Subcutaneous adipose tissue (tissue), 4 donors: ENCODE data around the gene PIH1D1. TPM values are rescaled to one million over a fixed set of nuclear protein-coding genes. Genes with fewer than 3 reads are reported as not detected.

Experiments used
- total RNA-seq, 4 donors: library from RNA; depleted of rRNA; stranded (reverse); fragments of >200 nt; gene quantifications; one replicate each; pipeline ENCODE4 v1.1.0, GENCODE V29; 2016
- TF ChIP-seq, protein P1 (sequence below): fragments of 450-650 bp; IDR thresholded peaks from one replicate; pipeline ENCODE4 v1.5.1; 2016; ENCODE audit warnings: low read depth, mild to moderate bottlenecking, control low read depth, antibody characterized with exemption, moderate library complexity

PIH1D1 gene
- total RNA-seq, 4 donors from 2014 or later, result 53.3 to 99.7 (median 83.2) TPM

DNA sequence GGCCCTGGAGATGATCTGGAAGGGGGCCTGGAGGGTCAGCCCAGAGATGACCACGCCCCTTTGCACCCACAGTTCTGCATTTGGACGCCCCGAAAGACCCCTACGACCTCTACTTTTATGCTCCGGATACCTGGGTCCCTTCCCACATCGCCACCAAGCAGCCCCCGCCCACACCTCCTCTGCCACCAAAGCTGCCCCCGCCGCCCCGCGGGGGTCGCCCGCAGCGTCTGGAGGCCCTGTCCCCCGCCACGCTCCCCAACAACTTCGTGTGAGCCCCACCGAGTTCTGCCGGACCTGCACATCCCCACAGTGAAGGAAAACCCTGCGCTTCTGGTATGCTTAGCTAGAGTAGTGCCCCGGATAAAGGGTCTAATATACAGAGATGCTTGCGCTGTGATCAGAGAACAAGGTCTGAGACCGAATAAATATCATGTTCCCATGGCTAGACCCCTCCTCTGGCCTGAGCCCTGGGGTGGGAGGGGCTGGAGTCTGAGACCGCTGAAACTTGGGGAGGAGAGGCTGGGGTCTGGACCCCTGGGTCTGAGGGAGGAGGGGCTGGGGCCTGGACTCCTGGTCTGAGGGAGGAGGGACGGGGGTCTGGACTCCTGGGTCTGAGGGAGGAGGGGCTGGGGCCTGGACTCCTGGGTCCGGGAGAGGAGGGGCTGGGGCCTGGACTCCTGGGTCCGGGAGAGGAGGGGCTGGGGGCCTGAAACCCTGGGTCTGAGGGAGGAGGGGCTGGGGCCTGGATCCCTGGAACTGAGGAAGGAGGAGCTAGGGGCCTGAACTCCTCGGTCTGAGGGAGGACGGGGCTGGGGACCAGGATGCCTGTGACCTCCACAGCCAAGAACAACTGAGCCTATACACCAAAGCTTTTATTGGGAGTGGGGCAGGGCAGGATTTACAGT, 22.8 kb downstream of the PIH1D1 start:
- TF ChIP-seq, protein P1, sequence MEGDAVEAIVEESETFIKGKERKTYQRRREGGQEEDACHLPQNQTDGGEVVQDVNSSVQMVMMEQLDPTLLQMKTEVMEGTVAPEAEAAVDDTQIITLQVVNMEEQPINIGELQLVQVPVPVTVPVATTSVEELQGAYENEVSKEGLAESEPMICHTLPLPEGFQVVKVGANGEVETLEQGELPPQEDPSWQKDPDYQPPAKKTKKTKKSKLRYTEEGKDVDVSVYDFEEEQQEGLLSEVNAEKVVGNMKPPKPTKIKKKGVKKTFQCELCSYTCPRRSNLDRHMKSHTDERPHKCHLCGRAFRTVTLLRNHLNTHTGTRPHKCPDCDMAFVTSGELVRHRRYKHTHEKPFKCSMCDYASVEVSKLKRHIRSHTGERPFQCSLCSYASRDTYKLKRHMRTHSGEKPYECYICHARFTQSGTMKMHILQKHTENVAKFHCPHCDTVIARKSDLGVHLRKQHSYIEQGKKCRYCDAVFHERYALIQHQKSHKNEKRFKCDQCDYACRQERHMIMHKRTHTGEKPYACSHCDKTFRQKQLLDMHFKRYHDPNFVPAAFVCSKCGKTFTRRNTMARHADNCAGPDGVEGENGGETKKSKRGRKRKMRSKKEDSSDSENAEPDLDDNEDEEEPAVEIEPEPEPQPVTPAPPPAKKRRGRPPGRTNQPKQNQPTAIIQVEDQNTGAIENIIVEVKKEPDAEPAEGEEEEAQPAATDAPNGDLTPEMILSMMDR, result no peak

DNA sequence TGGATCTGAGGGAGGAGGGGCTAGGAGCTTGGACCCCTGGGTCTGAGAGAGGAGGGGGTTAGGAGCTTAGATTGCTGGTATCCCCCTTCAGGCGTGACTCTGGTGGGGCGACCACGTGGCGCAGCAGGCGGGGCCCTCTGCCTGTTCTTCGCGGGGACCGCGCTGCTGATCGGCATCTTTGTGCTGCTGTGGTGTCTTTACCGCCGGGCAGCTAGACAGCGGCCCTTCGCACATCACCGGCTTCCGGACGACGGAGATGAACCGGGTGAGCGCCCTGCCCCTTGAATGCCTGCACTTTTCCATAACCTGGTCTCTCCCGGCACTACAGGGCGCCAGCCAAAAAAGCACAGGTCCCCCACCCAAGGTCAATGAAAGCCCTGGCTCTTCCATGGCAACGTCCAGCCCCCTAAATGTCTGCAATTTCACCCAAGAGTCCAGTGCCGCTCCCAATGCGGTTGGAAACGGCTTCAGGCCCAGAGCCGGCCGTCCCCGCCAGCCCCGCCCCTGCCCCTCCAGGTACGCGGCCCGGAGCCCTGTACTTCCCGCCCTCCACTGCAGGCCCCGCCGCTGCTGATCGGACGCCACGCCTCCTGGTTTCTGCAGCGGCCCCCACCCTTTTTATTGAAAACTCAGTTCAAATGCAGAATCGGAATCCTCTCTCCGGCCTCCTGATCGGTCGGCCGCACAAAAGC, 23.6 kb downstream of the PIH1D1 start:
- TF ChIP-seq, protein P1, result no peak

DNA sequence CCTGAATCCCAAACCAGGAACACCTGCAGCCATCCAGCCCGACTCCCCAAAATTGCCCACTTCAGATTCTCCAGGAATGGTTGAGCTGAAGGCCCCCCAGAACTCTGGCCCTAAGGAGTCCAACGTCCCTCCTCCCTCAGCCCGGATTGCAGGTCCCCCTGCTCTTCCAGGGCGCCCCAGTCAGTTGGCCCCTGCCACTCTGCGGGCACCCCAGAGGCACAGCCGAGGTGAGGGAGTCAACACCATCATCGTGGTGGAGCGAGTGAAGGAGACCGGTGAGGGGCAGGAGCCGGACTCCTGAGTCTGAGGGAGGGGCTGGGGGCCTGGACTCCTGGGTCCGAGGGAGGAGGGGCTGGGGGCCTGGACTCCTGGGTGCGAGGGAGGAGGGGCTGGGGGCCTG, 24.3 kb downstream of the PIH1D1 start:
- TF ChIP-seq, protein P1, result no peak

DNA sequence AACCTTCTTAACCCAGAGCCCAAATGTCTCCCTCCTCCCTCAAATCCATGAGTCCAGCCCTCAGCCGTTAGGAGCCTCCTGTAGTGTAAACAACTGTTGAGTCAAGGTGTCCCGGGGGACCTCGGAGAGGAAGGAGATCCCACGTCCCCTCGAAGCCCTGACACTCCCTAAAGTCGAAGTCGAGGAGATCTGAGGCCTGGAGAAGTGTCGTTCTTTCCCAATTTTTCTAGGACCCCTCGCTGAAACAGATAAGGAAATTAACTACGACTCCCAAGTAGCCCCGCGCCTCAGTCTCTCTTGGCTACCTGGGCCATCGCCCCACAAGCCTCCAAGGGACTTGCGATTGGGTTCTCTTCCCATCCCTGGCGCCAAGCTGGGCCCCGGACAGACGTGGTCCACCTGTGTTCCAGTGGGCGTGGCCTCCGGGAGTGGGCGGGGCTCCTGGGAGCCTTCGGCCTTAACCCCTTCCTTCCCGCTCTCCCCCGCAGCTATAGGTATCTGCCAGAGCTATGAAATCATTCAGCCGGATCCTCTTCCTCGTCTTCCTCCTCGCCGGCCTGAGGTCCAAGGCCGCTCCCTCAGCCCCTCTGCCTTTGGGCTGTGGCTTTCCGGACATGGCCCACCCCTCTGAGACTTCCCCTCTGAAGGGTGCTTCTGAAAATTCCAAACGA, 25.6 kb downstream of the PIH1D1 start:
- TF ChIP-seq, protein P1, result no peak

DNA sequence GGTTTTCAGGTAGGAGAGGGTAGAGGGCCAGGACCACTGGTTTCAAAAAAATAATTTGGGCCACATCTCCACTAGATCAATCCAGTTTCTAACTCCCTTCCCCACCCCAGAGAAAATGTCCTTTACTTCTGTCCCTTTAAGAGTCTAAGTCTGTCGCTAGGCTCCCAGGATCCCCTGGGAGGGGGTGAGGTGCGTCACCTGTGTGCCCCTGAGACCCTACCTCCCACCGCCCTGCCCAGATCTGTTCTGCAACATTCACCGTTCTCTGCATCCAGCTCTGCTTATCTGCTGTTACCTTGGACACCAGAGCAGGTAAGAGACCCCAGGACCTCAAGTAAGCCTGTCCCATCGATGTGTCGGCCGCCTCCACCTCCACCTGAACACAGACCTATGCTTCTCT, 26.4 kb downstream of the PIH1D1 start, which contains the start of gene GFY:
Gene GFY, plus strand, starts transcription at position 211 of the 400 bp plus-strand sequence. CDS start 1,043 bp downstream, outside the sequence.
- TF ChIP-seq, protein P1, result no peak

DNA sequence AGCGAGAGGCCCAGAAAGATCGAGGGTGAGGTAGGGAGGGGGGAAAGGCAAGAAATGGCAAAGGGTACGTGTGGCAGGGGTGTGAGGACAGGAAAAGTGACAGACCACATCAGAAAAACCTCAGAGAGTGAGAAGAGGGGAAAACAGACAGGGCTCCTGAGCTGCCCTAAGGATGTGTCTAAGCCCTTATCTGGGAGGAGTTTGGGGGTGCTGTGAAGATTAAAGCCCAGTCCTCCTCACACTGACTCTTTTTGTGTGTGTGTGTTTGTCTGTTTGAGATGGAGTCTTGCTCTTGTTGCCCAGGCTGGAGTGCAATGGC, 27.7 kb downstream of the PIH1D1 start:
- TF ChIP-seq, protein P1, result no peak
